ENCODE results near the gene ZEB2.

- TF ChIP-seq MAX (IDR thresholded peaks at IDR 0.05) (no peak), CTCF (IDR thresholded peaks at IDR 0.05; ENCODE audit: low read depth, low read length, missing input control) (no peak), SP1 (IDR thresholded peaks at IDR 0.05) (no peak), JUND (IDR thresholded peaks at IDR 0.05) (no peak)
These were observed 38.8 kb downstream of the ZEB2 start for GRCh38 chr2:144481109-144481508.
